Psoas muscle (tissue), 8 donors: ENCODE results near the gene SLC12A8. TPM values are rescaled to one million over a fixed set of nuclear protein-coding genes. Genes with fewer than 3 reads are reported as not detected.
A peak's percentile ranks its signal among the peaks of the same experiment; 100 is the strongest.

Experiments
- ATAC-seq, 4 donors: fragments of 200-7000 bp; cut with Tn5 transposase; one replicate each; pipeline ENCODE4 v1.9.1; 2020; ENCODE audit warnings: moderate library complexity in 3 of 4, mild to moderate bottlenecking in 2 of 4
- DNase-seq, 2 donors: peaks; one replicate each; pipeline ENCODE4 v3.0.0-alpha.2; 2020
- H3K27ac ChIP-seq: fragments of 200-600 bp; one replicate; pipeline ENCODE4 v1.8.0; 2022
- H3K27me3 ChIP-seq, 3 donors: fragments of 200-600 bp in 1 of 3; one replicate each; pipeline versions ENCODE4 v1.6.1 to v1.8.0; 2013 to 2022; ENCODE audit warnings: low read length in 2 of 3, mild to moderate bottlenecking in 2 of 3, moderate library complexity in 1 of 3; ENCODE audit not compliant: insufficient read depth in 3 of 3
- H3K36me3 ChIP-seq, 2 donors: fragments of 200-600 bp in 1 of 2; one replicate each; pipeline versions ENCODE4 v1.6.1 to v1.8.0; 2013 to 2022; ENCODE audit warnings: low read depth in 1 of 2, mild to moderate bottlenecking in 1 of 2, moderate library complexity in 1 of 2; ENCODE audit not compliant: insufficient read depth in 1 of 2
- H3K4me1 ChIP-seq: fragments of 200-600 bp; one replicate; pipeline ENCODE4 v1.8.0; 2022
- H3K4me3 ChIP-seq: fragments of 200-600 bp; one replicate; pipeline ENCODE4 v1.8.0; 2022; ENCODE audit warnings: mild to moderate bottlenecking
- H3K9me3 ChIP-seq: fragments of 200-600 bp; one replicate; pipeline ENCODE4 v1.8.0; 2022
- CTCF ChIP-seq: fragments of 200-600 bp; IDR thresholded peaks from one replicate; pipeline ENCODE4 v1.8.0; 2022; ENCODE audit warnings: antibody characterized with exemption
- WGBS, 3 donors: extraction: QIAGEN DNeasy Blood & Tissue Kit; methylation state at CpG; one replicate each; pipeline versions ENCODE4 v1.1.6 to v1.1.7; 2013; 5-methylcytosine and 5-hydroxymethylcytosine counted together
- intact Hi-C, 2 donors: fragments of 100-400 bp; cut with DNase I; formaldehyde crosslinking; loops; one replicate each; pipeline versions ENCODE4 v1.11.0 to v1.14.2; 2022
- long read RNA-seq, 2 donors: library from polyadenylated mRNA; unstranded; transcript quantifications; one replicate each; pipeline ENCODE4 v2.0.0, GENCODE V29; 2021
- polyA plus RNA-seq, 3 donors: library from polyadenylated mRNA; stranded (reverse); fragments of 200-250 nt; gene quantifications; one replicate each; pipeline ENCODE4 v1.2.3, GENCODE V29; 2013
- total RNA-seq, 4 donors: library from RNA; stranded (reverse); fragmentation: NEBNext Ultra II Directional in 2 of 4; extraction: Animal tissue kit (Norgen Biotek cat#: 25700) in 2 of 4; gene quantifications; one replicate each; pipeline versions ENCODE4 v1.2.1 to v1.2.4, GENCODE V29; 2021 to 2023
- donor health status: healthy with polysubstance abuse.
- donor health status: DM: no; HTN: no; CAD: no; lungs with moderate emphysema.
- donor health status: Bipolar disorder and iron deficiency.
- donor health status: healthy.
- donor health status: DM: yes; HTN: yes; CAD: no.
- donor health status: DM: no; HTN: no; CAD: no.
- donor health status: DM: no; HTN: no; CAD: no.
- donor health status: DM: yes; HTN: yes; CAD: no.

Gene SLC12A8
- total RNA-seq (under 1 TPM in 3 of 4 donors, not detected in 1; 0.55 to 0.93 (median 0.90) TPM), polyA plus RNA-seq (under 1 TPM; 0.06 to 0.12 (median 0.07) TPM)
- long read RNA-seq, donor 1 = 0 reads
- long read RNA-seq, donor 2 = 0 reads

- Histone ChIP-seq H3K36me3 (no peaks in the 10 kb centered on the region), H3K4me3 (peak within 1 kb of the TSS; percentile 62), H3K27ac (no peak within 1 kb of the TSS), H3K4me1 (peaks cover 11% of the 10 kb centered on the region), H3K27me3 (peaks cover 0 to 37% (median 13%) of the 10 kb centered on the region in 3 donors), H3K9me3 (no peaks in the 10 kb centered on the region)
- 8 to 10% (median 8%) methylated on average over 45 to 55 of the region's 55 CpGs for WGBS, 3 donors
- ATAC-seq (peak; percentile 49 to 67 (median 52)), DNase-seq (no peak)
- intact Hi-C loops = no loop called here
- TF ChIP-seq CTCF = no peak
These were observed at the start of gene SLC12A8 for GRCh38 chr3:125212509-125213363. SLC12A8 (minus strand) TSS chr3:125212748; CDS start chr3:125211349, 1,399 bp downstream.

- Histone ChIP-seq H3K4me1 (no peaks in the 10 kb centered on the region), H3K36me3 (no peaks in the 10 kb centered on the region), H3K27ac (no peak overlapping the region), H3K27me3 (no peaks in the 10 kb centered on the region), H3K4me3 (no peak overlapping the region), H3K9me3 (no peaks in the 10 kb centered on the region)
- intact Hi-C loops = loop anchor here in 1 of 2 donors (5.0 kb wide), 1 partner anchor 45 kb away; no protein-coding TSS in a partner anchor
- TF ChIP-seq CTCF = no peak
- WGBS, 3 donors = 71 to 77% (median 73%) methylated on average over 1 of the region's 1 CpG
- no peak for ATAC-seq
- no peak for DNase-seq
These were observed 49.6 kb upstream of the SLC12A8 start for GRCh38 chr3:125262161-125262560.

GRCh38 chr3:125261031-125261430 lies 48.5 kb upstream of the SLC12A8 start:
- no peaks in the 10 kb centered on the region for H3K27me3 ChIP-seq
- intact Hi-C loops = loop anchor here in 1 of 2 donors (5.0 kb wide), 1 partner anchor 46 kb away; no protein-coding TSS in a partner anchor
- WGBS, 3 donors = 70 to 85% (median 82%) methylated on average over 1 of the region's 1 CpG
- no peak for TF ChIP-seq CTCF
- ATAC-seq = no peak
- no peaks in the 10 kb centered on the region for H3K4me1 ChIP-seq
- no peaks in the 10 kb centered on the region for H3K36me3 ChIP-seq
- no peak overlapping the region for H3K27ac ChIP-seq
- no peak overlapping the region for H3K4me3 ChIP-seq
- H3K9me3 ChIP-seq = no peaks in the 10 kb centered on the region
- DNase-seq = no peak

GRCh38 chr3:125260158-125260557 lies 47.6 kb upstream of the SLC12A8 start:
- no peak overlapping the region for H3K4me3 ChIP-seq
- no peak overlapping the region for H3K27ac ChIP-seq
- no peaks in the 10 kb centered on the region for H3K9me3 ChIP-seq
- TF ChIP-seq CTCF = no peak
- no peaks in the 10 kb centered on the region for H3K36me3 ChIP-seq
- no peaks in the 10 kb centered on the region for H3K4me1 ChIP-seq
- 95 to 99% (median 99%) methylated on average over 2 of the region's 2 CpGs for WGBS, 3 donors
- no peaks in the 10 kb centered on the region for H3K27me3 ChIP-seq
- intact Hi-C loops = loop anchor here in 1 of 2 donors (5.0 kb wide), 1 partner anchor 47 kb away; no protein-coding TSS in a partner anchor
- ATAC-seq (no peak), DNase-seq (no peak)
